Measurements from ENCODE around the gene ARHGEF4.

- TF ChIP-seq CTCF (IDR thresholded peaks at IDR 0.05) (no peak), POLR2A (IDR thresholded peaks at IDR 0.05) (no peak), POLR2AphosphoS5 (IDR thresholded peaks at IDR 0.05) (no peak), EP300 (IDR thresholded peaks at IDR 0.05) (no peak)
Observed at GRCh38 chr2:131046918-131047652, 210.4 kb downstream of the ARHGEF4 start.

Data from suprapubic skin (tissue), 4 donors.